K562 (cell line): ENCODE data around the gene DRAXIN. TPM values are rescaled to one million over a fixed set of nuclear protein-coding genes. Genes with fewer than 3 reads are reported as not detected.

Source experiments
- ATAC-seq: fragments of 200-7000 bp; cut with Tn5 transposase; 3 replicates; pipeline ENCODE4 v1.9.1; 2020; ENCODE audit warnings: moderate library complexity
- BruUV-seq: library from RNA; stranded (reverse); fragments of 400-500 nt; replicated peaks from 2 replicates; lab custom pipeline; 2021; lab: Mats Ljungman, UMichigan
- CTCF ChIA-PET: fragments of 300-600 bp; formaldehyde crosslinking; extraction: SDS; loops from one replicate; lab custom pipeline; 2021; ENCODE audit warnings: low intra/inter-chr PET ratio; lab: Yijun Ruan, JAX
- POLR2A ChIA-PET: fragments of 300-600, 350-650 bp; sonication (Branson Sonifier 250); formaldehyde crosslinking; extraction: SDS; loops from one replicate; lab custom pipeline; 2021; ENCODE audit warnings: antibody characterized with exemption, inconsistent platforms; lab: Yijun Ruan, JAX
- DNase-seq, 4 experiments: peaks; one replicate each; pipeline versions ENCODE4 v3.0.0 to v3.0.0-alpha.2; 2011 to 2018; ENCODE audit warnings: low spot score in 3 of 4, mixed read lengths in 3 of 4; ENCODE audit errors: extremely low read depth in 1 of 4
- FAIRE-seq: peaks from 2 replicates; lab custom pipeline; 2011; peaks lifted over from hg19 to GRCh38; lab: Jason Lieb, UNC
- H2AFZ ChIP-seq: 2 replicates; pipeline ENCODE4 v1.6.0; 2011; ENCODE audit warnings: low read depth, low read length, control low read depth, inconsistent platforms
- H3K27ac ChIP-seq: fragments of 200-600 bp; 3 replicates; pipeline ENCODE4 v1.8.0; 2011; ENCODE audit warnings: low read depth, mild to moderate bottlenecking, control low read depth, inconsistent platforms, low read length, moderate library complexity, mixed read lengths; ENCODE audit errors: extremely low read depth
- H3K27me3 ChIP-seq, 2 experiments: fragments of 300-600 bp in 1 of 2; 2 replicates in 1 of 2; 3 replicates in 1 of 2; pipeline versions ENCODE4 v1.6.0 to v1.8.0; 2011; ENCODE audit warnings: inconsistent platforms in 2 of 2, low read length in 2 of 2, mild to moderate bottlenecking in 1 of 2, mixed read lengths in 1 of 2, moderate library complexity in 1 of 2; ENCODE audit not compliant: control insufficient read depth in 2 of 2, insufficient read depth in 2 of 2
- H3K36me3 ChIP-seq: fragments of 300-600 bp; 3 replicates; pipeline ENCODE4 v1.8.0; 2011; ENCODE audit warnings: mild to moderate bottlenecking, low read length, inconsistent platforms; ENCODE audit not compliant: control insufficient read depth, insufficient read depth
- H3K4me1 ChIP-seq, 2 experiments: fragments of 200-600 bp in 1 of 2; replicated peaks in 1 of 2; 2 replicates in 1 of 2; 3 replicates in 1 of 2; pipeline versions ENCODE4 v1.5.1 to v1.8.0; 2011; ENCODE audit warnings: inconsistent platforms in 2 of 2, low read length in 2 of 2, mild to moderate bottlenecking in 1 of 2, mixed read lengths in 1 of 2, moderate library complexity in 1 of 2; ENCODE audit not compliant: control insufficient read depth in 2 of 2, insufficient read depth in 2 of 2
- H3K4me2 ChIP-seq: 2 replicates; pipeline ENCODE4 v1.6.1; 2011; ENCODE audit warnings: low read length, control low read depth, inconsistent platforms, mixed read lengths; ENCODE audit not compliant: insufficient read depth
- H3K4me3 ChIP-seq: fragments of 200-600 bp; sonication (generic), shearing (Covaris generic); 2 replicates; pipeline ENCODE4 v1.5.1; 2016; ENCODE audit warnings: control low read depth, inconsistent platforms
- H3K79me2 ChIP-seq: fragments of 200-600 bp; 3 replicates; pipeline ENCODE4 v1.8.0; 2011; ENCODE audit warnings: low read length, inconsistent platforms; ENCODE audit not compliant: control insufficient read depth, insufficient read depth
- H3K9ac ChIP-seq, 2 experiments: 2 replicates each; pipeline versions ENCODE4 v1.6.0 to v1.6.1; 2011; ENCODE audit warnings: low read depth in 2 of 2, low read length in 2 of 2, control low read depth in 1 of 2, inconsistent platforms in 1 of 2, mild to moderate bottlenecking in 1 of 2, mixed read lengths in 1 of 2; ENCODE audit not compliant: insufficient read depth in 1 of 2
- H3K9me1 ChIP-seq: one replicate; pipeline ENCODE4 v1.6.0; 2011; ENCODE audit warnings: inconsistent platforms, mild to moderate bottlenecking, low read length, moderate library complexity; ENCODE audit not compliant: control insufficient read depth, insufficient read depth
- H3K9me3 ChIP-seq: replicated peaks from 2 replicates; pipeline ENCODE4 v1.5.1; 2011; ENCODE audit warnings: low read depth, low read length, inconsistent platforms; ENCODE audit not compliant: control insufficient read depth, insufficient read depth
- H4K20me1 ChIP-seq: replicated peaks from 2 replicates; pipeline ENCODE4 v1.6.1; 2011; ENCODE audit warnings: low read length, inconsistent platforms, mixed read lengths; ENCODE audit not compliant: control insufficient read depth, insufficient read depth
- JUND ChIP-seq, 2 experiments: IDR thresholded peaks; 2 replicates in 1 of 2; 3 replicates in 1 of 2; pipeline ENCODE4 v1.6.1; 2011; ENCODE audit warnings: borderline replicate concordance in 2 of 2, low read depth in 2 of 2, low read length in 2 of 2, improper control_type of control experiment in 1 of 2, missing biosample characterization in 1 of 2, missing genetic modification characterization in 1 of 2, missing genetic modification reagents in 1 of 2
- MAFG ChIP-seq: fragments of 450-650 bp; conservative IDR thresholded peaks from 2 replicates; pipeline ENCODE4 v1.6.1; 2016; ENCODE audit warnings: missing genetic modification characterization, missing compliant biosample characterization
- MED1 ChIP-seq: sonication (generic); formaldehyde crosslinking; IDR thresholded peaks from 2 replicates; pipeline ENCODE4 v1.8.1; 2023; ENCODE audit warnings: missing genetic modification reagents, borderline replicate concordance
- MYBL2 ChIP-seq, 2 experiments: fragments of 450-650 bp in 1 of 2; sonication (generic) in 1 of 2; formaldehyde crosslinking in 1 of 2; IDR thresholded peaks; 2 replicates each; pipeline versions ENCODE4 v1.6.1 to v1.8.1; 2017 to 2022; ENCODE audit warnings: borderline replicate concordance in 1 of 2, inconsistent platforms in 1 of 2, low read depth in 1 of 2, mild to moderate bottlenecking in 1 of 2, missing genetic modification reagents in 1 of 2, moderate library complexity in 1 of 2
- NELFE ChIP-seq: IDR thresholded peaks from 2 replicates; pipeline ENCODE4 v1.6.1; 2011; ENCODE audit warnings: mild to moderate bottlenecking; ENCODE audit not compliant: insufficient read depth, insufficient read length
- RAD51 ChIP-seq: fragments of 450-650 bp; IDR thresholded peaks from 2 replicates; pipeline ENCODE4 v1.7.1; 2016; ENCODE audit warnings: low read depth, mild to moderate bottlenecking, borderline replicate concordance
- ZNF311 ChIP-seq: fragments of 250-450 bp; sonication (Bioruptor Pico); IDR thresholded peaks from 2 replicates; pipeline ENCODE4 v1.4.0; 2020; ENCODE audit warnings: mild to moderate bottlenecking, moderate library complexity
- ZNF780A ChIP-seq: fragments of 250-450 bp; sonication (Bioruptor Pico); IDR thresholded peaks from 2 replicates; pipeline ENCODE4 v1.5.0; 2021; ENCODE audit warnings: mild to moderate bottlenecking
- WGBS: fragments of 100-300 bp; shearing (Covaris generic); methylation state at CpG from one replicate; pipeline ENCODE4 v1.1.6; 2016; ENCODE audit warnings: low coverage, mixed read lengths; ENCODE audit not compliant: insufficient coverage; ENCODE audit errors: missing lambda C conversion rate; 5-methylcytosine and 5-hydroxymethylcytosine counted together
- in situ Hi-C: fragments of 300-500 bp; cut with MboI; formaldehyde crosslinking; loops from 4 replicates; pipeline ENCODE4 v1.15.0; 2018; ENCODE audit warnings: inconsistent platforms, mixed read lengths
- intact Hi-C: fragments of 100-400 bp; cut with micrococcal nuclease; formaldehyde crosslinking; loops from 2 replicates; pipeline ENCODE4 v1.14.2; 2022
- polyA plus RNA-seq, 8 experiments: library from polyadenylated mRNA; depleted of rRNA in 4 of 8; stranded (reverse) in 5 of 8; unstranded in 3 of 8; fragments of >200 nt; fragmentation: Nextera tagmentation in 2 of 8; fragmentation: Illumina TruSeq in 1 of 8; extraction: Ambion mirVana in 2 of 8; extraction: Trizol in 1 of 8; gene quantifications; 2 replicates each; pipeline versions ENCODE4 v1.2.1 to v1.2.3, GENCODE V29; 2011 to 2014; ENCODE audit warnings: inconsistent platforms in 1 of 8, missing spikeins in 1 of 8
- total RNA-seq, 7 experiments: library from RNA; depleted of rRNA in 6 of 7; stranded (reverse); fragments of >200 nt in 6 of 7; fragmentation: Illumina TruSeq in 2 of 7; extraction: Trizol in 2 of 7; gene quantifications; 2 replicates each; pipeline versions ENCODE4 v1.2.1 to v1.2.3, GENCODE V29; 2011 to 2021; ENCODE audit warnings: low replicate concordance in 1 of 7
- TF ChIP-seq, protein P1 (sequence below): sonication (generic); formaldehyde crosslinking; IDR thresholded peaks from 2 replicates; pipeline ENCODE4 v1.8.1; 2023; ENCODE audit warnings: mild to moderate bottlenecking, missing genetic modification reagents
- TF ChIP-seq, protein P2 (sequence below): sonication (generic); formaldehyde crosslinking; IDR thresholded peaks from 2 replicates; pipeline ENCODE4 v1.8.0; 2022; ENCODE audit warnings: mild to moderate bottlenecking, missing genetic modification reagents

The DRAXIN gene
- total and polyA plus RNA-seq, 9 of the 15 experiments (the other 6 are each of a cell fraction or from before 2014, with no cell fraction given) = 0.01 to 0.04 (median 0.01) TPM; not detected in 6

DNA sequence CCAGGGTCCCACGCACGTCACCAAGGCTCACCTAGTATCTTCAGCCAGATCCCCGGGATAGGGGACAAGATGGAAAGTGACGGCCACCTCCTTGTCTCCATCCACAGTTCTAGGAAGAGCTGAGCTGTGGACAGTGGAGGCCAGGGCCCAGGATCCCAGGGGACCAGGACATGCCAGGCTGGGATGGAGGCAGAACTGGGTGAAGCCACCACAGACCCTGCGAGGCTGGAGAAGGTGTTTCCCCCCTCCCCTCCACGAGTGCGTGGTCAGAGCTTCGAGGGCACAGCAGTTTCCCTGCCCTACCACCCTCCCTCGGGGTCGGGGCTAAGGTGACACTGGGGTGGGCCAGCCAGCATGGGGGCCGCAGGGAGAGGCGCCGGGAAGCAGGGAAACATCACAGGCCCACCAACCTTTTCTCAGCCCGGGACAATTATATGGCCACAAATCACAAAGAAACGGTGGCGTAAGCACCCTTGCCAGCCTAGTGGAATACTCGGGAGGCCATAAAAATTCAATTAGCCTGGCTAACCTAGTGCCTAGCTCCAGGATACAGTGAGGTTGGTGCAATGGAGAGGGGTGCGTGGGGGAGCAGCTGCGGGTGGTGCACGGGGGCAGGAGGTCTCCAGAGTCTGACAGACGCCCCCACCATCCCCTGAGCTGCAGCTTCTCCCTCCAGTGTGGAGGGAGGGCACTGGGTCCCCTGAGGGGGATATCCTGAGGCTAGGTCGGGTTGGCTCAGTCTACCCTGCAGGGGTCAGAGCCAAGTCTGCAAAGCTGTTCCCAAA is 13.4 kb downstream of the DRAXIN start:
- Histone ChIP-seq H3K36me3 (no peaks in the 10 kb centered on the region), H3K27ac (no peak overlapping the region), H3K4me2 (no peak overlapping the region), H3K79me2 (no peaks in the 10 kb centered on the region), H3K9ac (peak overlapping the region in 1 of 2 experiments; percentile 80; a peak in 2 of 4 replicates), H3K27me3 (peaks cover 2 to 16% of the 10 kb centered on the region in 2 experiments; a peak in 3 of 5 replicates), H3K4me3 (no peak overlapping the region), H3K9me3 (no peaks in the 10 kb centered on the region), H4K20me1 (no peaks in the 10 kb centered on the region), H3K4me1 (peaks cover 25 to 61% of the 10 kb centered on the region in 2 experiments), H3K9me1 (no peaks in the 10 kb centered on the region), H2AFZ (no peak overlapping the region)
- no TSS peak for BruUV-seq
- POLR2A ChIA-PET = interaction anchor here (0.6 to 1.6 kb wide), 10 partner anchors 8 to 962 kb away, joined by 3 to 6 read pairs (median 4); no protein-coding TSS in a partner anchor
- WGBS = 36% methylated on average over 22 of the region's 22 CpGs
- ATAC-seq (no peak), FAIRE-seq (no peak), DNase-seq (no peak)
- in situ Hi-C loops (no loop called here), intact Hi-C loops (loop anchor here (5.0 kb wide), 1 partner anchor 33 kb away; no protein-coding TSS in a partner anchor)
- CTCF ChIA-PET = no interaction called here
- TF ChIP-seq ZNF780A (CRISPR knock-in tag) (no peak), JUND (IDR thresholded peaks at IDR 0.05; ENCODE audit: borderline replicate concordance, low read depth, low read length) (no peak), JUND (tag; IDR thresholded peaks at IDR 0.05; ENCODE audit: borderline replicate concordance, low read depth, low read length) (no peak), MYBL2 (IDR thresholded peaks at IDR 0.05; ENCODE audit: low read depth) (no peak), MYBL2 (CRISPR knock-in tag; IDR thresholded peaks at IDR 0.05; ENCODE audit: borderline replicate concordance) (no peak), ZNF311 (CRISPR knock-in tag) (no peak), MAFG (tag) (no peak), MED1 (CRISPR knock-in tag) (no peak), RAD51 (no peak), NELFE (no peak)
- TF ChIP-seq, protein P1, sequence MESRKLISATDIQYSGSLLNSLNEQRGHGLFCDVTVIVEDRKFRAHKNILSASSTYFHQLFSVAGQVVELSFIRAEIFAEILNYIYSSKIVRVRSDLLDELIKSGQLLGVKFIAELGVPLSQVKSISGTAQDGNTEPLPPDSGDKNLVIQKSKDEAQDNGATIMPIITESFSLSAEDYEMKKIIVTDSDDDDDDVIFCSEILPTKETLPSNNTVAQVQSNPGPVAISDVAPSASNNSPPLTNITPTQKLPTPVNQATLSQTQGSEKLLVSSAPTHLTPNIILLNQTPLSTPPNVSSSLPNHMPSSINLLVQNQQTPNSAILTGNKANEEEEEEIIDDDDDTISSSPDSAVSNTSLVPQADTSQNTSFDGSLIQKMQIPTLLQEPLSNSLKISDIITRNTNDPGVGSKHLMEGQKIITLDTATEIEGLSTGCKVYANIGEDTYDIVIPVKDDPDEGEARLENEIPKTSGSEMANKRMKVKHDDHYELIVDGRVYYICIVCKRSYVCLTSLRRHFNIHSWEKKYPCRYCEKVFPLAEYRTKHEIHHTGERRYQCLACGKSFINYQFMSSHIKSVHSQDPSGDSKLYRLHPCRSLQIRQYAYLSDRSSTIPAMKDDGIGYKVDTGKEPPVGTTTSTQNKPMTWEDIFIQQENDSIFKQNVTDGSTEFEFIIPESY (CRISPR knock-in tag) = no peak
- TF ChIP-seq, protein P2, sequence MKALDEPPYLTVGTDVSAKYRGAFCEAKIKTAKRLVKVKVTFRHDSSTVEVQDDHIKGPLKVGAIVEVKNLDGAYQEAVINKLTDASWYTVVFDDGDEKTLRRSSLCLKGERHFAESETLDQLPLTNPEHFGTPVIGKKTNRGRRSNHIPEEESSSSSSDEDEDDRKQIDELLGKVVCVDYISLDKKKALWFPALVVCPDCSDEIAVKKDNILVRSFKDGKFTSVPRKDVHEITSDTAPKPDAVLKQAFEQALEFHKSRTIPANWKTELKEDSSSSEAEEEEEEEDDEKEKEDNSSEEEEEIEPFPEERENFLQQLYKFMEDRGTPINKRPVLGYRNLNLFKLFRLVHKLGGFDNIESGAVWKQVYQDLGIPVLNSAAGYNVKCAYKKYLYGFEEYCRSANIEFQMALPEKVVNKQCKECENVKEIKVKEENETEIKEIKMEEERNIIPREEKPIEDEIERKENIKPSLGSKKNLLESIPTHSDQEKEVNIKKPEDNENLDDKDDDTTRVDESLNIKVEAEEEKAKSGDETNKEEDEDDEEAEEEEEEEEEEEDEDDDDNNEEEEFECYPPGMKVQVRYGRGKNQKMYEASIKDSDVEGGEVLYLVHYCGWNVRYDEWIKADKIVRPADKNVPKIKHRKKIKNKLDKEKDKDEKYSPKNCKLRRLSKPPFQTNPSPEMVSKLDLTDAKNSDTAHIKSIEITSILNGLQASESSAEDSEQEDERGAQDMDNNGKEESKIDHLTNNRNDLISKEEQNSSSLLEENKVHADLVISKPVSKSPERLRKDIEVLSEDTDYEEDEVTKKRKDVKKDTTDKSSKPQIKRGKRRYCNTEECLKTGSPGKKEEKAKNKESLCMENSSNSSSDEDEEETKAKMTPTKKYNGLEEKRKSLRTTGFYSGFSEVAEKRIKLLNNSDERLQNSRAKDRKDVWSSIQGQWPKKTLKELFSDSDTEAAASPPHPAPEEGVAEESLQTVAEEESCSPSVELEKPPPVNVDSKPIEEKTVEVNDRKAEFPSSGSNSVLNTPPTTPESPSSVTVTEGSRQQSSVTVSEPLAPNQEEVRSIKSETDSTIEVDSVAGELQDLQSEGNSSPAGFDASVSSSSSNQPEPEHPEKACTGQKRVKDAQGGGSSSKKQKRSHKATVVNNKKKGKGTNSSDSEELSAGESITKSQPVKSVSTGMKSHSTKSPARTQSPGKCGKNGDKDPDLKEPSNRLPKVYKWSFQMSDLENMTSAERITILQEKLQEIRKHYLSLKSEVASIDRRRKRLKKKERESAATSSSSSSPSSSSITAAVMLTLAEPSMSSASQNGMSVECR (CRISPR knock-in tag) = no peak
